Activated naive CD8-positive, alpha-beta T cell treated with anti-CD3 and anti-CD28 coated beads, Interleukin-2, amount 50 U/mL, for 24 hours (primary cell): ENCODE data around the gene CNTN5.

Source experiments
- ATAC-seq: fragments of 150-1000 bp; cut with Tn5 transposase; one replicate; pipeline ENCODE4 v1.10.0; 2021
- DNase-seq: peaks from one replicate; pipeline ENCODE4 v3.0.0; 2021
- H3K27ac Mint-ChIP-seq: one replicate; pipeline ENCODE4 v1.8.0; 2021; ENCODE audit warnings: mild to moderate bottlenecking, mixed read lengths
- H3K27me3 Mint-ChIP-seq: one replicate; pipeline ENCODE4 v1.8.0; 2021; ENCODE audit warnings: mixed read lengths
- H3K36me3 Mint-ChIP-seq: one replicate; pipeline ENCODE4 v1.8.0; 2021; ENCODE audit warnings: low read depth, mixed read lengths
- H3K4me1 Mint-ChIP-seq: one replicate; pipeline ENCODE4 v1.8.0; 2021; ENCODE audit warnings: mixed read lengths
- H3K4me3 Mint-ChIP-seq: one replicate; pipeline ENCODE4 v1.8.0; 2021; ENCODE audit warnings: mild to moderate bottlenecking, moderate library complexity, mixed read lengths
- H3K9me3 Mint-ChIP-seq: one replicate; pipeline ENCODE4 v1.8.0; 2021; ENCODE audit warnings: mixed read lengths

CNTN5 gene

DNA sequence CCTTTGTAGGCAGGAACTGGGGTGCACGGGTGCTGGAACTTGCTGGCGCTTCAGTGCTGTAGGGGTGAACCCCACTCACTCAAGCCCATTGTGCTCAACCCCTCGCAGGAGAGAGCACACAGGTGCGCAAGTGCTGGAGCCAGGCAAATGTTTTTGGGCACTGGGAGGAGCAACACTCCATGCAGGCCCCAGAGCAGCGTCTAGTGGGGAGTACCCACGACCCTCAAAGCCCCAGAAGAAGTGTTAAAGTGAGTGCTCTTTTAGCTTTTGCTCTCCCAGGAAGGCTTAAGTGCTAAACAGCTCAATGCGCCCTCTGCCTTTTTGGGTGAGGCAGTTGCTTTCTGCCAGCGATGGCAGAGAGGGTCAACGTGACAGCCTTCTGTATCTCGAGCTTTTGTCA lies 1384.2 kb downstream of the CNTN5 start:
- H3K27me3 Mint-ChIP-seq: no peaks in the 10 kb centered on the region
- H3K4me1 Mint-ChIP-seq: no peaks in the 10 kb centered on the region
- peaks cover 18% of the 10 kb centered on the region for H3K9me3 Mint-ChIP-seq
- no peaks in the 10 kb centered on the region for H3K36me3 Mint-ChIP-seq
- H3K4me3 Mint-ChIP-seq: no peak overlapping the region
- DNase-seq (no peak), ATAC-seq (no peak)
- H3K27ac Mint-ChIP-seq: no peak overlapping the region
